HCT116 (cell line): ENCODE measurements around the gene HOXD10. TPM values are rescaled to one million over a fixed set of nuclear protein-coding genes. Genes with fewer than 3 reads are reported as not detected.

Experiments
- ATAC-seq: fragments of 200-7000 bp; cut with Tn5 transposase; 2 replicates; pipeline ENCODE4 v1.9.1; 2020; ENCODE audit warnings: mild to moderate bottlenecking, moderate library complexity
- BruUV-seq: library from RNA; stranded (reverse); fragments of 400-500 nt; replicated peaks from 2 replicates; lab custom pipeline; 2021; lab: Mats Ljungman, UMichigan
- CTCF ChIA-PET: fragments of 300-600 bp; sonication (Branson Sonifier 250); formaldehyde crosslinking; loops from one replicate; lab custom pipeline; 2021; ENCODE audit warnings: antibody characterized with exemption; lab: Charles Lee
- POLR2A ChIA-PET: fragments of 300-600, 350-600 bp; sonication (Branson Sonifier 250); formaldehyde crosslinking; loops from one replicate; lab custom pipeline; 2021; ENCODE audit warnings: antibody characterized with exemption; lab: Charles Lee
- RAD21 ChIA-PET, 2 experiments: fragments of 300-600 bp; sonication (Branson Sonifier 250); formaldehyde crosslinking; loops; one replicate each; lab custom pipeline; 2023; ENCODE audit warnings: low total read pairs in 2 of 2; ENCODE audit not compliant: uncharacterized antibody in 2 of 2, unreplicated experiment in 2 of 2, low non-redundant PET in 1 of 2; lab: Charles Lee
- DNase-seq: peaks from one replicate; pipeline ENCODE4 v3.0.0-alpha.2; 2010; ENCODE audit warnings: low read depth, low spot score
- H2AFZ ChIP-seq: fragments of 200-600 bp; shearing (Covaris generic), sonication (generic); 2 replicates; pipeline ENCODE4 v1.6.1; 2017; ENCODE audit warnings: low read depth, mixed run types, mixed read lengths, antibody characterized with exemption, low read length; ENCODE audit not compliant: poor library complexity, severe bottlenecking
- H3K27ac ChIP-seq: 2 replicates; pipeline ENCODE4 v1.5.1; 2012; ENCODE audit warnings: low read depth, low read length
- H3K27me3 ChIP-seq: fragments of 200-600 bp; sonication (generic); 2 replicates; pipeline ENCODE4 v1.6.1; 2016; ENCODE audit warnings: mixed run types, low read length, mixed read lengths; ENCODE audit not compliant: insufficient read depth
- H3K36me3 ChIP-seq, 2 experiments: fragments of 200-500 bp in 1 of 2; fragments of 200-600 bp in 1 of 2; sonication (Bioruptor generic) in 1 of 2; sonication (generic) in 1 of 2; 2 replicates each; pipeline versions ENCODE4 v1.5.1 to v1.6.1; 2014 to 2016; ENCODE audit warnings: low read length in 2 of 2, inconsistent platforms in 1 of 2, mixed read lengths in 1 of 2, mixed run types in 1 of 2; ENCODE audit not compliant: insufficient read depth in 2 of 2, control insufficient read depth in 1 of 2
- H3K4me1 ChIP-seq, 2 experiments: fragments of 200-600 bp in 1 of 2; sonication (generic) in 1 of 2; 2 replicates each; pipeline versions ENCODE4 v1.5.1 to v1.6.1; 2012 to 2017; ENCODE audit warnings: low read length in 2 of 2, inconsistent platforms in 1 of 2, mild to moderate bottlenecking in 1 of 2, mixed read lengths in 1 of 2, mixed run types in 1 of 2, moderate library complexity in 1 of 2; ENCODE audit not compliant: insufficient read depth in 2 of 2, control insufficient read depth in 1 of 2
- H3K4me2 ChIP-seq: fragments of 200-600 bp; sonication (generic); 2 replicates; pipeline ENCODE4 v1.6.1; 2017; ENCODE audit warnings: mixed run types, low read length, mixed read lengths
- H3K4me3 ChIP-seq, 2 experiments: fragments of 200-600 bp in 1 of 2; sonication (generic) in 1 of 2; replicated peaks in 1 of 2; 2 replicates each; pipeline ENCODE4 v1.5.1; 2011 to 2016; ENCODE audit warnings: low read length in 2 of 2, control low read depth in 1 of 2, low read depth in 1 of 2, mild to moderate bottlenecking in 1 of 2, mixed read lengths in 1 of 2, mixed run types in 1 of 2
- H3K79me2 ChIP-seq: fragments of 200-600 bp; sonication (generic); 2 replicates; pipeline ENCODE4 v1.6.1; 2017; ENCODE audit warnings: mild to moderate bottlenecking, mixed run types, low read length, moderate library complexity, mixed read lengths; ENCODE audit not compliant: insufficient read depth
- H3K9ac ChIP-seq: fragments of 200-600 bp; sonication (generic); 2 replicates; pipeline ENCODE4 v1.6.1; 2016; ENCODE audit warnings: low read length, mixed read lengths
- H3K9me2 ChIP-seq: fragments of 200-600 bp; sonication (generic), shearing (Covaris generic); 2 replicates; pipeline ENCODE4 v1.6.1; 2017; ENCODE audit warnings: mixed run types, mild to moderate bottlenecking, moderate library complexity; ENCODE audit not compliant: insufficient read depth
- H3K9me3 ChIP-seq, 2 experiments: fragments of 200-500 bp in 1 of 2; fragments of 200-600 bp in 1 of 2; sonication (Bioruptor generic) in 1 of 2; sonication (generic) in 1 of 2; 2 replicates each; pipeline ENCODE4 v1.6.1; 2014 to 2017; ENCODE audit warnings: low read length in 2 of 2, mixed read lengths in 2 of 2, inconsistent platforms in 1 of 2, low read depth in 1 of 2, mild to moderate bottlenecking in 1 of 2, mixed run types in 1 of 2, moderate library complexity in 1 of 2; ENCODE audit not compliant: control insufficient read depth in 1 of 2, insufficient read depth in 1 of 2
- H4K20me1 ChIP-seq: fragments of 200-600 bp; sonication (generic), shearing (Covaris generic); 2 replicates; pipeline ENCODE4 v1.6.1; 2017; ENCODE audit warnings: mixed run types, mild to moderate bottlenecking, moderate library complexity; ENCODE audit not compliant: insufficient read depth
- CEBPB ChIP-seq: IDR thresholded peaks from 2 replicates; pipeline ENCODE4 v1.6.1; 2012; ENCODE audit warnings: low read depth
- EGR1 ChIP-seq: IDR thresholded peaks from 2 replicates; pipeline ENCODE4 v1.6.1; 2012; ENCODE audit warnings: low read depth
- EZH2 ChIP-seq: fragments of 200-600 bp; sonication (generic); IDR thresholded peaks from 2 replicates; pipeline ENCODE4 v1.6.1; 2017; ENCODE audit warnings: antibody characterized with exemption, mixed run types
- EZH2phosphoT487 ChIP-seq: fragments of 200-600 bp; IDR thresholded peaks from 2 replicates; pipeline ENCODE4 v1.6.1; 2018; ENCODE audit warnings: antibody characterized with exemption, borderline replicate concordance
- MAX ChIP-seq: IDR thresholded peaks from 2 replicates; pipeline ENCODE4 v1.6.1; 2012
- REST ChIP-seq: IDR thresholded peaks from 2 replicates; pipeline ENCODE4 v1.6.1; 2012; ENCODE audit warnings: low read depth
- TCF7L2 ChIP-seq: IDR thresholded peaks from 2 replicates; pipeline ENCODE4 v1.7.0; 2011; ENCODE audit warnings: borderline replicate concordance, inconsistent platforms; ENCODE audit not compliant: insufficient read depth, insufficient read length; ENCODE audit errors: extremely low read depth
- ZFX ChIP-seq: fragments of 450-650 bp; IDR thresholded peaks from 2 replicates; pipeline ENCODE4 v1.6.1; 2017
- intact Hi-C: fragments of 100-400 bp; cut with micrococcal nuclease; formaldehyde crosslinking; loops from 2 replicates; pipeline ENCODE4 v1.10.0; 2022
- total RNA-seq: library from RNA; stranded (reverse); gene quantifications from one replicate; pipeline ENCODE4 v1.2.1, GENCODE V29; 2021; ENCODE audit not compliant: unreplicated experiment
- TF ChIP-seq, protein P1 (sequence below): IDR thresholded peaks from 2 replicates; pipeline ENCODE4 v1.6.1; 2012
- TF ChIP-seq, protein P2 (sequence below): IDR thresholded peaks from 2 replicates; pipeline ENCODE4 v1.6.1; 2011; ENCODE audit warnings: mild to moderate bottlenecking, low read length, moderate library complexity; ENCODE audit not compliant: insufficient replicate concordance; ENCODE audit errors: extremely low read depth

HOXD10 gene
- total RNA-seq, 1 experiment from 2014 or later: not detected

- no peak overlapping the region for H2AFZ ChIP-seq
- CTCF ChIA-PET: no interaction called here
- H3K27ac ChIP-seq: no peak overlapping the region
- H3K36me3 ChIP-seq: no peaks in the 10 kb centered on the region
- intact Hi-C loops: no loop called here
- TF ChIP-seq EZH2 (no peak), CEBPB (no peak)
- TF ChIP-seq, protein P1, sequence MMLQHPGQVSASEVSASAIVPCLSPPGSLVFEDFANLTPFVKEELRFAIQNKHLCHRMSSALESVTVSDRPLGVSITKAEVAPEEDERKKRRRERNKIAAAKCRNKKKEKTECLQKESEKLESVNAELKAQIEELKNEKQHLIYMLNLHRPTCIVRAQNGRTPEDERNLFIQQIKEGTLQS: no peak
- H3K9me3 ChIP-seq: no peaks in the 10 kb centered on the region
- no peaks in the 10 kb centered on the region for H3K9me2 ChIP-seq
- no peak overlapping the region for H3K9ac ChIP-seq
- H3K4me2 ChIP-seq: no peak overlapping the region
- DNase-seq (no peak), ATAC-seq (no peak)
- H3K79me2 ChIP-seq: no peaks in the 10 kb centered on the region
- H4K20me1 ChIP-seq: no peaks in the 10 kb centered on the region
- peaks cover 0 to 5% of the 10 kb centered on the region in 2 experiments; a peak in 1 of 4 replicates for H3K4me1 ChIP-seq
- H3K4me3 ChIP-seq: no peak overlapping the region
- RAD21 ChIA-PET: no interaction called here
- no TSS peak for BruUV-seq
- POLR2A ChIA-PET: no interaction called here
- H3K27me3 ChIP-seq: no peaks in the 10 kb centered on the region
Observed at GRCh38 chr2:176117162-176117822, 714 bp downstream of the HOXD10 start.

DNA sequence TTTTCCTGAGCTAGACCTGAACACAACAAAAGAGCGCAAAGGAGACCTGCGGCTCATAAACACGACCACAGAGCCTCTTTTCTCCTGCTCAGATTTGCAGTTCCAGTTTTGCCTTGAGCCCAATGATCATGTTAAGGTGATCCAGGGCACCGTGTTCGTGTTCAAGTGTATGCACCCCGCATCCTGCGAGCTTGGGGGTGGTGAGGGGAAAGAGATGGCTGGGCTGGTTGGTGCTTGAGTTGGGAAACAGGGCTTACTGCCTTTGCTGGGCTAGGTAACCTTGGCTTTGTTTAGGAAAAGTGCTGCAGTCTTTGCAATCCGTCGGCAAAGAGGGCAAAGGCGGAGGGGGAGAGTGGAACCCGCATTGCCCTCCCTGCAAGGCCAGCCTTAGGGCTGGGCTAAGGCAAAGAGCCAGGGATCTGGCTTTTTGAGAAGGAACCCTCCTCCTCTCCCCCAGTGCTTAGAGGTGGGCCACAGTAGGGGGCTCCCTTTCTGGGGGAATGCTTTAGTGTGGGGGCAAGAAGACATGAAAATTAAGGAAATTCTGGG lies 1.3 kb downstream of the HOXD10 start:
- Histone ChIP-seq H3K9ac (no peak overlapping the region), H3K9me3 (no peaks in the 10 kb centered on the region), H3K27me3 (no peaks in the 10 kb centered on the region), H3K4me2 (no peak overlapping the region), H3K27ac (no peak overlapping the region), H3K9me2 (no peaks in the 10 kb centered on the region), H3K4me1 (peaks cover 0 to 5% of the 10 kb centered on the region in 2 experiments; a peak in 1 of 4 replicates), H3K4me3 (no peak overlapping the region), H2AFZ (no peak overlapping the region), H3K79me2 (no peaks in the 10 kb centered on the region), H3K36me3 (no peaks in the 10 kb centered on the region), H4K20me1 (no peaks in the 10 kb centered on the region)
- intact Hi-C loops: no loop called here
- ChIA-PET RAD21 (no interaction called here), POLR2A (no interaction called here), CTCF (no interaction called here)
- no TSS peak for BruUV-seq
- no peak for TF ChIP-seq ZFX
- TF ChIP-seq TCF7L2: no peak
- no peak for TF ChIP-seq EZH2phosphoT487
- TF ChIP-seq, protein P1: no peak
- TF ChIP-seq, protein P2, sequence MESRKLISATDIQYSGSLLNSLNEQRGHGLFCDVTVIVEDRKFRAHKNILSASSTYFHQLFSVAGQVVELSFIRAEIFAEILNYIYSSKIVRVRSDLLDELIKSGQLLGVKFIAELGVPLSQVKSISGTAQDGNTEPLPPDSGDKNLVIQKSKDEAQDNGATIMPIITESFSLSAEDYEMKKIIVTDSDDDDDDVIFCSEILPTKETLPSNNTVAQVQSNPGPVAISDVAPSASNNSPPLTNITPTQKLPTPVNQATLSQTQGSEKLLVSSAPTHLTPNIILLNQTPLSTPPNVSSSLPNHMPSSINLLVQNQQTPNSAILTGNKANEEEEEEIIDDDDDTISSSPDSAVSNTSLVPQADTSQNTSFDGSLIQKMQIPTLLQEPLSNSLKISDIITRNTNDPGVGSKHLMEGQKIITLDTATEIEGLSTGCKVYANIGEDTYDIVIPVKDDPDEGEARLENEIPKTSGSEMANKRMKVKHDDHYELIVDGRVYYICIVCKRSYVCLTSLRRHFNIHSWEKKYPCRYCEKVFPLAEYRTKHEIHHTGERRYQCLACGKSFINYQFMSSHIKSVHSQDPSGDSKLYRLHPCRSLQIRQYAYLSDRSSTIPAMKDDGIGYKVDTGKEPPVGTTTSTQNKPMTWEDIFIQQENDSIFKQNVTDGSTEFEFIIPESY: no peak
- TF ChIP-seq REST: no peak
- TF ChIP-seq MAX: no peak
- TF ChIP-seq EGR1: no peak
- ATAC-seq: no peak
- no peak for DNase-seq
